ENCODE data around the gene DDAH2. TPM values are rescaled to one million over a fixed set of nuclear protein-coding genes. Genes with fewer than 3 reads are reported as not detected.
A peak's percentile ranks its signal among the peaks of the same experiment; 100 is the strongest.
"Not testable (repeated sequence)": the region's sequence is repeated elsewhere in the genome, so short reads cannot be mapped to it uniquely, and the experiment has no call there.

The DDAH2 gene
- total RNA-seq, 1 donor from 2014 or later, result 69.9 TPM

GRCh38 chr6:31720196-31720770 lies 8.8 kb downstream of the DDAH2 start:
- intact Hi-C loops (cut with DNase I), result no loop called here

GRCh38 chr6:31719001-31719400 lies 10.1 kb downstream of the DDAH2 start:
- DNase-seq (ENCODE audit: low spot score), result no peak
- intact Hi-C loops (cut with DNase I), result no loop called here

More at GRCh38 chr6:31720196-31720770, 8.8 kb downstream of the DDAH2 start:
- DNase-seq (ENCODE audit: low spot score), result no peak

DNA sequence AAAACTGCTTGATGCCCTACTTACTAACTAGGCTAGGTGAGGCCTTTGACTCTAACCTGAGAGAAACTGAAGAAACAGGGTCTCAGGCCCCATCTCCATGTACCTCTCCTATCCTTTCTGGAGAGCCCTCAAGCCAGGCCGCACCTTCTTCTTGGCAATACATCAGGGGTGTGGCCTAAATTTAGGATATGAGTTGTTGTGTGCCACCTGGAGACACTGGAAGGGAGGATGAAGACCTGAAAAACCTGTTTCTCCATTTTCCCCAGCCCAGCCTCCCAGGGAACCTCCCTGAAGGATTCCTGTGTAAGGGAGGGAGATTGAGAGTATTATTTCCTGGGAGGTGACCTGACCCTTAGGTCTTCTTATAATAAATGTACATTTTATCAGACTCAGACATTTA lies 10.8 kb downstream of the DDAH2 start:
- DNase-seq (ENCODE audit: low spot score), result no peak
- intact Hi-C loops (cut with DNase I), result no loop called here

DNA sequence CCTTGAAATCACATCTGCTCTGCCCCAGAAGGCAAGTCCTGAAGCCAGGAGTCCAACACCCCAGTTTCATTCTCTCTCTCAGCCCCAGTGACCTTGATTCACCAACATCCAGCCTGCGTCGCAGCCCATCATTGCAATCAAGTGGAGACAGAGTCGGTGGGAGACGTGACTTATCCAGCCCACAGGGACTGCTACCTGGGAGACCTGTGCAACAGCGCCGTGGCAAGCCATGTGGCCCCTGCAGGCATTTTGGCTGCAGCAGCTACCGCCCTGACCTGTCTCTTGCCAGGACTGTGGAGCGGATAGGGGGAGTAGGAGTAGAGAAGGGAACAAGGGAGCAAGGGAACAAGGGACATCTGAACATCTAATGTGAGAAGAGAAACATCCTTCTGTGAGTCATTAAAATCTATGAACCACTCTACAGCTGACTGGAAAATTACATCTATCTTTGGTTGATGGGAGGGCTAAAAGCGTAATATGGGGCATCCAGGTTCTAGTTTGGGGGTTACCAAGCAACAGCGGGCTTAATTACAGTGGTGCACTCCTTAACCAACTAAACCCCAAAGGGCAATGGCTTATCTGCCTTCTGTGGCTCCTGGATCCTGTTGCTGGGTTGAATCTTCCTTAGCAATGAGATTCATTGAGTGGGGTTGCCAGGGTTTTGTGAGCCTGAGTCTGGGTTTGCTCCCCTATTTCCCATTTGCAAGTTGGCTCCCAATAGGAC lies 11.4 kb downstream of the DDAH2 start:
- DNase-seq (ENCODE audit: low spot score), result no peak
- intact Hi-C loops (cut with DNase I), result no loop called here

DNA sequence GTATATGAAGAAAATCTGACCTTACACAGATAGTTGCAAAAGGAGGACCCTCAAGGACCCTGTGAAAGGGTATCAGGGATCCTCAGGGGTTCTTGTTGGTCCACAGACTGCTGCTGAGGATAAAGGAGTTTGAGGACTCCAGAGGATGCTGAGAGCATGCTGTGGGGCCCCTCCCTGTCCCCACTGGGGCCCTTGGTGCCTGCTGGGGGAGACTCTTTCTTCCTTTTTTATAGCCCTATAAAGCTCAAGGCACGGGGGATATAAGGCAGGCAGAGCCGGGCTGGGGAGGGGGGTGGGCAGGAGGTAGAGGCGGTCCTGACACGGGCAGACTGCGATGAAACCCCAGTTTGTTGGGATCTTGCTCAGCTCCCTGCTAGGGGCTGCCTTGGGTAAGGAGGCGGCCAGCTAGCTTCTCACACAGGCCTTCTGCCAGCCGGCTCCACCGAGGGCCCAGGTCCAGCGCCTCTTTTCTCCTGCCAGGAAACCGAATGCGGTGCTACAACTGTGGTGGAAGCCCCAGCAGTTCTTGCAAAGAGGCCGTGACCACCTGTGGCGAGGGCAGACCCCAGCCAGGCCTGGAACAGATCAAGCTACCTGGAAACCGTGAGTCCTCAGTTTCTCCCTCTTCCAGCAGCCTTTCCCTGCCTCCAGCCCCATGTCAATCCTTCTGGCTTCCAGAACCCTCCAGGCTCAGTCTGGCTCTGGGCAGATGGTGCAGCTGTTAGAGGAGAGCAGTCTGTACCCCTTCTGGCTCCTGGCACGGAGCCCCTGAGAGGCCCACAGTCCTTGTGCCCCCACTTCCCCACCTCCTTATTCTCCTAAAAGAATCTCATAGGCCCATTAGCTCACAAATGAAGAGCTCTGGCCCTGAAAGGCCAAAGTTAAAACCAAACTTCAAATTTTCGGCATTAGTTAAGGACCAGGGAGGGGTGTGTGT lies 13.8 kb downstream of the DDAH2 start, which contains the start of gene LY6G6D:
LY6G6D (plus strand) TSS at position 327 of the 937 bp plus-strand sequence; CDS start at position 335, 8 bp downstream.
- DNase-seq (ENCODE audit: low spot score), result no peak
- intact Hi-C loops (cut with DNase I), result no loop called here

GRCh38 chr6:31713991-31714684 lies 15.0 kb downstream of the DDAH2 start:
- intact Hi-C loops (cut with DNase I), result no loop called here
- no peak for DNase-seq (ENCODE audit: low spot score)

- DNase-seq (ENCODE audit: low spot score), result no peak
- intact Hi-C loops (cut with DNase I), result no loop called here
Measured at GRCh38 chr6:31713465-31713864, 15.6 kb downstream of the DDAH2 start.

DNA sequence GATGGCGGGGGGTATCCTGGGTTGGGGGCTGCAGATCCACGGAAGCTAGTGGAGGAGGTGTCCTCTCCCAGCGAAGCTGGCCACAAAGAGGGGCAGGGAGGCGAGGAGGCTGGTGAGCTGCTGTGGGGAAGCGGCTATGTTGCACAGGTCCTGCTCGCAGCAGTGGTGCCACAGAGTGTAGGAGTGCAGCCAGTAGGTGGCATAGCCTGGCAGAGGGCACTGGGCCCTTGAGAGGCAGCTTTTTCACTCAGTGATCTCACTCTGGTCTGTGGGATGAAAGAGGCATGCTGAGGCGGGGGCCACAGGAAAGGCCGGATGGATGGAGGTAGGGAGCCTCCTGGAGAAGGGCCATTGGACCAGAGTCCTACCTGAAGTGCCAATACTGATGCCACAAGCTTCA lies 16.8 kb downstream of the DDAH2 start:
- DNase-seq (ENCODE audit: low spot score), result no peak
- intact Hi-C loops (cut with DNase I), result no loop called here

- intact Hi-C loops (cut with DNase I), result no loop called here
- DNase-seq (ENCODE audit: low spot score), result no peak
Measured at GRCh38 chr6:31711233-31711632, 17.9 kb downstream of the DDAH2 start.

DNA sequence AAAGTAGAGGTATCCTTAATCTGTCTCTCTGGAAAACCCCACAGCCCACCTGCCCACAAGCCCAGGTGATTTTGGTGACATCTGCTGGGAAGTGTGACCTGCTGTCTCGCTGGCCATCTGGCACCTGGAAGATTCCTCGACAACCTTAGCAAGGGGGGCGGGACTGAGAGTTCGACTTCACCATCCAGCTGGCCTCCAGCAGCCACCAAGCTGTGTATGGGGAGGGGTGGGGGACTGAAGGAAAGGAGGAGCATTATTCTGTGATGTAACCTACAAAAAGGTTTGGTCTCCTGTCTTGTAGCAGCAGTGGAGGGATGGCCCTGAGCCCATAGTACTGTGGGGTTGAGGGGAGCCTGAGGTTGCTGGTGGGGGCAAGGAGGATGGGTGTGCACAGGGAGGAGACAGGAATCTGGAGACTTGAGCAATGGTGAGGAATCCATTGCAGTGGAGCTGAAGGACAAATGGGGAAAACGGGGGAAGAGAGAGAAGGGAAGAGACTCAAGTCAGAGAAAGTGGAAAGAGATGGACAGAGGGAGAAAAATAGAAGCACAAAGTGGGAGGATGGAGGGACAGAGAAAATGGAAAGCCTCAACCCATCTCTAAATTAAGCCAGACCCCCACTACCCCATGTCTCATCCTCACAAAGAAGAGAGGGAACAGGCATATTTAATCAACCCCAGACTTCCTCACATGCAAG lies 18.4 kb downstream of the DDAH2 start:
- no peak for DNase-seq (ENCODE audit: low spot score)
- intact Hi-C loops (cut with DNase I), result no loop called here

DNA sequence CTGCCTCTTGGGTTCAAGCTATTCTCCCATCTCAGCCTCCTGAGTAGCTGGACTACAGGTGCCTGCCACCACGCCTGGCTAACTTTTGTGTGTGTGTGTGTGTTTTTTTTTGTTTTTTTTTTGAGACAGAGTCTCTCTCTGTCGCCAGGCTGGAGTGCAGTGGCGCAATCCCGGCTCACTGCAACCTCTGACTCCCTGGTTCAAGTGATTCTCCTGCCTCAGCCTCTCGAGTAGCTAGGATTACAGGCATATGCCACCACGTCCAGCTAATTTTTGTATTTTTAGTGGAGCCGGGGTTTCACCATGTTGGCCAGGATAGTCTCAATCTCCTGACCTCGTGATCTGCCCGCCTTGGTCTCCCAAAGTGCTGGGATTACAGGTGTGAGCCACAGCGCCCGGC lies 19.9 kb downstream of the DDAH2 start:
- DNase-seq (ENCODE audit: low spot score); intact Hi-C loops (cut with DNase I): not testable (repeated sequence)

- no peak for DNase-seq (ENCODE audit: low spot score)
- intact Hi-C loops (cut with DNase I), result no loop called here
Measured at GRCh38 chr6:31708224-31708623, 20.9 kb downstream of the DDAH2 start.

DNA sequence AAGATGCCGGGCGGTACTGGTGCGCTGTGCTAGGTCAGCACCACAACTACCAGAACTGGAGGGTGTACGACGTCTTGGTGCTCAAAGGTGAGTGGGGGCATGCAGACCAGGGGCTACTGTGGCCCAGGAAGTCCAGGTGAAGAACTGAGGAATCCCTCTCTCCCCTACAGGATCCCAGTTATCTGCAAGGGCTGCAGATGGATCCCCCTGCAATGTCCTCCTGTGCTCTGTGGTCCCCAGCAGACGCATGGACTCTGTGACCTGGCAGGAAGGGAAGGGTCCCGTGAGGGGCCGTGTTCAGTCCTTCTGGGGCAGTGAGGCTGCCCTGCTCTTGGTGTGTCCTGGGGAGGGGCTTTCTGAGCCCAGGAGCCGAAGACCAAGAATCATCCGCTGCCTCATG lies 21.4 kb downstream of the DDAH2 start:
- intact Hi-C loops (cut with DNase I), result no loop called here
- no peak for DNase-seq (ENCODE audit: low spot score)

GRCh38 chr6:31706599-31706998 lies 22.5 kb downstream of the DDAH2 start, which contains the start of gene LY6G6F:
Gene LY6G6F (plus strand): TSS chr6:31706866. CDS start chr6:31706907, 41 bp downstream.
- DNase-seq (ENCODE audit: low spot score), result no peak
- intact Hi-C loops (cut with DNase I), result no loop called here

DNA sequence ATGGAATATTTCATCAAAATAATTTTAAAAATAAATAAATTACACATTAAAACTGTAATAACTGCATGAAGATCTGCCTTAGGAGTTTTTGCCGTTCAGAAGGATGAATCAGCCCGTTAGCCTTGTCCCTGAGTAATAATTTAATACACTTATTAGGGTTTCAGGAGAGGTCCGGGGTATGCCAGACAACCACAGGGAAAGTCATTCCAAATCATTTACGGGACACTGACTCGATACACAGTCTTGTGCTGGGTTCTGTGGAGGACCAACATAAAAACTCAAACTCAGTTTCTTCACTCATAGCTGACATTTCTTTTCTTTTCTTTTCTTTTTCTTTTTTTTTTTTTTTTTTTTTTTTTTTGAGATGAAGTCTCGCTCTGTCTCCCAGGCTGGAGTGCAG lies 23.2 kb downstream of the DDAH2 start:
- intact Hi-C loops (cut with DNase I), result no loop called here
- no peak for DNase-seq (ENCODE audit: low spot score)

GRCh38 chr6:31702819-31703716 lies 26.0 kb downstream of the DDAH2 start, which contains the start of gene ABHD16A:
Gene ABHD16A (minus strand): TSS chr6:31703324. CDS start chr6:31703281, 43 bp downstream.
- DNase-seq (ENCODE audit: low spot score), result peak; percentile 100
- intact Hi-C loops (cut with DNase I), result loop anchor here (2.0 kb wide), 1 partner anchor 26 kb away; the partner anchor contains the start of gene DDAH2

DNA sequence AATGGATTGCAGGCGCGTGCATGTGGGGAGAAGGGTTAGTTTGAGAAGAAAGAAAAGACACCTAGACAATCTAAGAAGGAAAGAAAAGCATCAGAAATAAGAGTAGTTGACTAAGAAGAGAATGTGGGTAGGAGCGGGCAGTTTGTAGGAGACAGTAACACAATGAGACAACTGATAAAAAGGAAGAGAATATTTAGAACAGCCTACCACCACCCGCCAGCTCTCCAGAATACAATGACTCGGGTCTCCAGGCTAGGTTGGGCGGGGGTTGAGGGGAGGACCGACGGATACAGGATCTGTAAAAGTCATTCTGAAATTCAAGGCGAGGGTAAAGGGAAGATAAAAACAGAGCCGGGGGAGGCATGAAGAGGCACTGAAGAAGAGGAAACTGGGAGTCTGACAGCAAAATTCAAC lies 26.7 kb downstream of the DDAH2 start:
- DNase-seq (ENCODE audit: low spot score), result no peak
- intact Hi-C loops (cut with DNase I), result loop anchor here (2.0 kb wide), 1 partner anchor 26 kb away; the partner anchor contains the start of gene DDAH2
